Measurements from ENCODE around the gene TSKU. TPM values are rescaled to one million over a fixed set of nuclear protein-coding genes. Genes with fewer than 3 reads are reported as not detected.
A peak's percentile ranks its signal among the peaks of the same experiment; 100 is the strongest.

TSKU gene
- total and polyA plus RNA-seq, 8 donors: 2.7 to 25.2 (median 10.7) TPM

- H3K36me3 ChIP-seq: no peaks in the 10 kb centered on the region
- H3K4me1 ChIP-seq: peaks cover 6 to 35% (median 30%) of the 10 kb centered on the region in 3 donors
- DNase-seq (no peak), ATAC-seq (no peak), FAIRE-seq (no peak)
- no peak overlapping the region for H3K4me3 ChIP-seq
- no peaks in the 10 kb centered on the region for H3K9me3 ChIP-seq
- 84 to 91% methylated on average over 3 of the region's 3 CpGs for WGBS, 2 donors
- no peak for TF ChIP-seq CTCF (IDR thresholded peaks at IDR 0.05)
- peak overlapping the region in 1 of 4 donors; percentile 63 for H3K27ac ChIP-seq
- intact Hi-C loops (cut with DNase I): loop anchor here in 1 of 3 donors (10.0 kb wide), 1 partner anchor 113 kb away; no protein-coding TSS in a partner anchor
- H3K27me3 ChIP-seq: no peaks in the 10 kb centered on the region
These were observed 19.0 kb downstream of the TSKU start for GRCh38 chr11:76802151-76802550.

GRCh38 chr11:76802621-76803020 lies 19.5 kb downstream of the TSKU start:
- peaks cover 6 to 35% (median 33%) of the 10 kb centered on the region in 3 donors for H3K4me1 ChIP-seq
- FAIRE-seq: no peak
- intact Hi-C loops (cut with DNase I): loop anchor here in 1 of 3 donors (10.0 kb wide), 1 partner anchor 112 kb away; no protein-coding TSS in a partner anchor

GRCh38 chr11:76803023-76803422 lies 19.9 kb downstream of the TSKU start:
- DNase-seq (no peak), ATAC-seq (no peak), FAIRE-seq (no peak)
- no peaks in the 10 kb centered on the region for H3K36me3 ChIP-seq
- WGBS, 2 donors: 44 to 51% methylated on average over 3 of the region's 3 CpGs
- peaks cover 6 to 35% (median 35%) of the 10 kb centered on the region in 3 donors for H3K4me1 ChIP-seq
- H3K27ac ChIP-seq: no peak overlapping the region
- intact Hi-C loops (cut with DNase I): loop anchor here in 1 of 3 donors (10.0 kb wide), 1 partner anchor 112 kb away; no protein-coding TSS in a partner anchor
- H3K4me3 ChIP-seq: no peak overlapping the region
- H3K9me3 ChIP-seq: no peaks in the 10 kb centered on the region
- TF ChIP-seq CTCF (IDR thresholded peaks at IDR 0.05): no peak
- H3K27me3 ChIP-seq: no peaks in the 10 kb centered on the region

More at GRCh38 chr11:76802621-76803020, 19.5 kb downstream of the TSKU start:
- WGBS, 2 donors: 79 to 81% methylated on average over 4 of the region's 4 CpGs
- peak overlapping the region in 1 of 4 donors; percentile 63 for H3K27ac ChIP-seq
- no peak overlapping the region for H3K4me3 ChIP-seq
- no peak for ATAC-seq
- H3K9me3 ChIP-seq: no peaks in the 10 kb centered on the region
- H3K36me3 ChIP-seq: no peaks in the 10 kb centered on the region
- no peak for DNase-seq
- no peaks in the 10 kb centered on the region for H3K27me3 ChIP-seq
- no peak for TF ChIP-seq CTCF (IDR thresholded peaks at IDR 0.05)

- H3K27ac ChIP-seq: no peak overlapping the region
- H3K9me3 ChIP-seq: no peaks in the 10 kb centered on the region
- H3K27me3 ChIP-seq: no peaks in the 10 kb centered on the region
- no peak overlapping the region for H3K4me3 ChIP-seq
- intact Hi-C loops (cut with DNase I): loop anchor here in 1 of 3 donors (10.0 kb wide), 1 partner anchor 111 kb away; no protein-coding TSS in a partner anchor
- peaks cover 6 to 35% (median 35%) of the 10 kb centered on the region in 3 donors for H3K4me1 ChIP-seq
- FAIRE-seq (no peak), ATAC-seq (no peak), DNase-seq (peak in 1 of 6 donors; percentile 12)
- no peaks in the 10 kb centered on the region for H3K36me3 ChIP-seq
- TF ChIP-seq CTCF (IDR thresholded peaks at IDR 0.05): no peak
- WGBS, 2 donors: 87% methylated on average over 10 of the region's 10 CpGs
These were observed 20.9 kb downstream of the TSKU start for GRCh38 chr11:76803811-76804600.
